Astrocyte (in vitro differentiated cells and primary cell): ENCODE measurements around the gene WRAP53. TPM values are rescaled to one million over a fixed set of nuclear protein-coding genes. Genes with fewer than 3 reads are reported as not detected.

ENCODE experiments used
- DNase-seq: peaks from one replicate; pipeline ENCODE4 v3.0.0-alpha.2; 2010; ENCODE audit warnings: low read depth
- FAIRE-seq: peaks from 2 replicates; lab custom pipeline; 2011; peaks lifted over from hg19 to GRCh38; lab: Jason Lieb, UNC
- H2AFZ ChIP-seq: 2 replicates; pipeline ENCODE4 v1.6.0; 2012; ENCODE audit warnings: low read depth, low read length, inconsistent platforms
- H3K27ac ChIP-seq: 2 replicates; pipeline ENCODE4 v1.5.1; 2011; ENCODE audit warnings: low read depth, low read length, inconsistent platforms
- H3K27me3 ChIP-seq: 2 replicates; pipeline ENCODE4 v1.6.0; 2011; ENCODE audit warnings: low read length, inconsistent platforms; ENCODE audit not compliant: insufficient read depth
- H3K36me3 ChIP-seq: 2 replicates; pipeline ENCODE4 v1.5.1; 2011; ENCODE audit warnings: low read length, inconsistent platforms; ENCODE audit not compliant: insufficient read depth
- H3K4me1 ChIP-seq: 2 replicates; pipeline ENCODE4 v1.5.1; 2011; ENCODE audit warnings: low read length, inconsistent platforms; ENCODE audit not compliant: insufficient read depth
- H3K4me2 ChIP-seq: 2 replicates; pipeline ENCODE4 v1.6.0; 2012; ENCODE audit warnings: low read length, inconsistent platforms
- H3K4me3 ChIP-seq: 2 replicates; pipeline ENCODE4 v1.5.1; 2011; ENCODE audit warnings: low read depth, mild to moderate bottlenecking, low read length, inconsistent platforms; ENCODE audit not compliant: insufficient read depth
- H3K79me2 ChIP-seq: 2 replicates; pipeline ENCODE4 v1.6.0; 2012; ENCODE audit warnings: mild to moderate bottlenecking, low read length, inconsistent platforms; ENCODE audit not compliant: insufficient read depth
- H3K9ac ChIP-seq: 2 replicates; pipeline ENCODE4 v1.6.0; 2012; ENCODE audit warnings: mild to moderate bottlenecking, low read length, inconsistent platforms
- H3K9me3 ChIP-seq: 2 replicates; pipeline ENCODE4 v1.5.1; 2012; ENCODE audit warnings: low read depth, mild to moderate bottlenecking, low read length, inconsistent platforms; ENCODE audit not compliant: insufficient read depth
- H4K20me1 ChIP-seq: 2 replicates; pipeline ENCODE4 v1.6.0; 2012; ENCODE audit warnings: low read length, inconsistent platforms; ENCODE audit not compliant: insufficient read depth
- H3K27ac Mint-ChIP-seq: one replicate; pipeline ENCODE4 v1.8.0; 2021; ENCODE audit warnings: mild to moderate bottlenecking, mixed read lengths; ENCODE audit not compliant: unreplicated experiment
- H3K27me3 Mint-ChIP-seq: one replicate; pipeline ENCODE4 v1.8.0; 2021; ENCODE audit warnings: low read depth, mixed read lengths; ENCODE audit not compliant: unreplicated experiment
- H3K36me3 Mint-ChIP-seq: one replicate; pipeline ENCODE4 v1.8.0; 2021; ENCODE audit warnings: low read depth, mixed read lengths; ENCODE audit not compliant: unreplicated experiment
- H3K4me1 Mint-ChIP-seq: one replicate; pipeline ENCODE4 v1.8.0; 2021; ENCODE audit warnings: low read depth, mixed read lengths; ENCODE audit not compliant: unreplicated experiment
- H3K4me3 Mint-ChIP-seq: one replicate; pipeline ENCODE4 v1.8.0; 2021; ENCODE audit warnings: mild to moderate bottlenecking, moderate library complexity, mixed read lengths; ENCODE audit not compliant: unreplicated experiment
- H3K9me3 Mint-ChIP-seq: one replicate; pipeline ENCODE4 v1.8.0; 2021; ENCODE audit warnings: mild to moderate bottlenecking, mixed read lengths; ENCODE audit not compliant: unreplicated experiment
- EZH2 ChIP-seq: IDR thresholded peaks from 2 replicates; pipeline ENCODE4 v1.6.1; 2012; ENCODE audit warnings: mild to moderate bottlenecking, low read length, inconsistent platforms; ENCODE audit not compliant: insufficient read depth
- total RNA-seq: library from RNA; stranded (reverse); gene quantifications from 2 replicates; pipeline ENCODE4 v1.2.1, GENCODE V29; 2021
- TF ChIP-seq, protein P1 (sequence below): IDR thresholded peaks from 2 replicates; pipeline ENCODE4 v1.5.1; 2011; ENCODE audit warnings: low read depth, mild to moderate bottlenecking, inconsistent platforms, low read length, moderate library complexity; ENCODE audit not compliant: insufficient read depth

The WRAP53 gene
- total RNA-seq, 1 donor from 2014 or later, result 15.1 TPM

- no peak overlapping the region for H3K4me3 Mint-ChIP-seq
These were observed 20.4 kb upstream of the WRAP53 start for GRCh38 chr17:7667656-7668406.

DNA sequence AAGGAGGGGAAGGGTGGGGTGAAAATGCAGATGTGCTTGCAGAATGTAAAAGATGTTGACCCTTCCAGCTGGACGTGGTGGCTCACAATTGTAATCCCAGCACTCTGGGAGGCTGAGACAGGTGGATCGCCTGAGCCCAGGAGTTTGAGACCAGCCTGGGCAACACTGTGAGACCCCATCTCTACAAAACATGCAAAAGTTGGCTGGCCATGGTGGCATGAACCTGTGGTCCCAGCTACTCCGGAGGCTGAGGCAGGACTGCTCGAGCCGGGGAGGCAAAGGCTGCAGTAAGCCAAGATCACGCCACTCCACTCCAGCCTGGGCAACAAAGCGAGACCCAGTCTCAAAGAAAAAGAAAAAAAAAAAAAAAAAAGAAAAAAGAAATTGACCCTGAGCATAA, 19.8 kb upstream of the WRAP53 start:
- Mint-ChIP-seq H3K4me3 (no peak overlapping the region), H3K4me1 (no peaks in the 10 kb centered on the region), H3K9me3 (no peaks in the 10 kb centered on the region), H3K27ac (no peak overlapping the region), H3K27me3 (no peaks in the 10 kb centered on the region), H3K36me3 (peaks cover 20% of the 10 kb centered on the region)
- no peak overlapping the region for H3K4me3 ChIP-seq
- DNase-seq (no peak), FAIRE-seq (no peak)
- no peaks in the 10 kb centered on the region for H4K20me1 ChIP-seq
- H3K27me3 ChIP-seq, result no peaks in the 10 kb centered on the region
- peaks cover 19% of the 10 kb centered on the region for H3K36me3 ChIP-seq
- no peak overlapping the region for H3K4me2 ChIP-seq
- no peaks in the 10 kb centered on the region for H3K79me2 ChIP-seq
- H3K9ac ChIP-seq, result no peak overlapping the region
- H3K9me3 ChIP-seq, result peaks cover 2% of the 10 kb centered on the region
- H3K27ac ChIP-seq, result no peak overlapping the region
- no peaks in the 10 kb centered on the region for H3K4me1 ChIP-seq
- no peak for TF ChIP-seq EZH2
- TF ChIP-seq, protein P1, sequence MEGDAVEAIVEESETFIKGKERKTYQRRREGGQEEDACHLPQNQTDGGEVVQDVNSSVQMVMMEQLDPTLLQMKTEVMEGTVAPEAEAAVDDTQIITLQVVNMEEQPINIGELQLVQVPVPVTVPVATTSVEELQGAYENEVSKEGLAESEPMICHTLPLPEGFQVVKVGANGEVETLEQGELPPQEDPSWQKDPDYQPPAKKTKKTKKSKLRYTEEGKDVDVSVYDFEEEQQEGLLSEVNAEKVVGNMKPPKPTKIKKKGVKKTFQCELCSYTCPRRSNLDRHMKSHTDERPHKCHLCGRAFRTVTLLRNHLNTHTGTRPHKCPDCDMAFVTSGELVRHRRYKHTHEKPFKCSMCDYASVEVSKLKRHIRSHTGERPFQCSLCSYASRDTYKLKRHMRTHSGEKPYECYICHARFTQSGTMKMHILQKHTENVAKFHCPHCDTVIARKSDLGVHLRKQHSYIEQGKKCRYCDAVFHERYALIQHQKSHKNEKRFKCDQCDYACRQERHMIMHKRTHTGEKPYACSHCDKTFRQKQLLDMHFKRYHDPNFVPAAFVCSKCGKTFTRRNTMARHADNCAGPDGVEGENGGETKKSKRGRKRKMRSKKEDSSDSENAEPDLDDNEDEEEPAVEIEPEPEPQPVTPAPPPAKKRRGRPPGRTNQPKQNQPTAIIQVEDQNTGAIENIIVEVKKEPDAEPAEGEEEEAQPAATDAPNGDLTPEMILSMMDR, result no peak
- H2AFZ ChIP-seq, result no peak overlapping the region

More at GRCh38 chr17:7667656-7668406, 20.4 kb upstream of the WRAP53 start:
- no peak for FAIRE-seq
- peaks cover 15% of the 10 kb centered on the region for H3K36me3 Mint-ChIP-seq
- no peaks in the 10 kb centered on the region for H4K20me1 ChIP-seq
- H3K9me3 ChIP-seq, result no peaks in the 10 kb centered on the region
- no peak overlapping the region for H3K4me3 ChIP-seq
- no peaks in the 10 kb centered on the region for H3K4me1 Mint-ChIP-seq
- H3K27me3 ChIP-seq, result no peaks in the 10 kb centered on the region
- DNase-seq, result no peak
- peaks cover 13% of the 10 kb centered on the region for H3K36me3 ChIP-seq
- H2AFZ ChIP-seq, result no peak overlapping the region
- no peak overlapping the region for H3K27ac Mint-ChIP-seq
- no peak overlapping the region for H3K9ac ChIP-seq
- H3K79me2 ChIP-seq, result no peaks in the 10 kb centered on the region
- TF ChIP-seq, protein P1, result no peak
- no peak for TF ChIP-seq EZH2
- H3K4me2 ChIP-seq, result no peak overlapping the region
- H3K27ac ChIP-seq, result no peak overlapping the region
- H3K27me3 Mint-ChIP-seq, result no peaks in the 10 kb centered on the region
- H3K4me1 ChIP-seq, result no peaks in the 10 kb centered on the region
- H3K9me3 Mint-ChIP-seq, result no peaks in the 10 kb centered on the region

DNA sequence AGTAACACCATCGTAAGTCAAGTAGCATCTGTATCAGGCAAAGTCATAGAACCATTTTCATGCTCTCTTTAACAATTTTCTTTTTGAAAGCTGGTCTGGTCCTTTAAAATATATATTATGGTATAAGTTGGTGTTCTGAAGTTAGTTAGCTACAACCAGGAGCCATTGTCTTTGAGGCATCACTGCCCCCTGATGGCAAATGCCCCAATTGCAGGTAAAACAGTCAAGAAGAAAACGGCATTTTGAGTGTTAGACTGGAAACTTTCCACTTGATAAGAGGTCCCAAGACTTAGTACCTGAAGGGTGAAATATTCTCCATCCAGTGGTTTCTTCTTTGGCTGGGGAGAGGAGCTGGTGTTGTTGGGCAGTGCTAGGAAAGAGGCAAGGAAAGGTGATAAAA, 15.0 kb upstream of the WRAP53 start:
- TF ChIP-seq, protein P1, result peak; percentile 21
- TF ChIP-seq EZH2, result no peak
- H3K27ac ChIP-seq, result no peak overlapping the region
- Mint-ChIP-seq H3K27me3 (no peaks in the 10 kb centered on the region), H3K4me3 (no peak overlapping the region), H3K36me3 (peaks cover 33% of the 10 kb centered on the region), H3K4me1 (peaks cover 19% of the 10 kb centered on the region), H3K27ac (no peak overlapping the region), H3K9me3 (peaks cover 3% of the 10 kb centered on the region)
- H3K4me3 ChIP-seq, result no peak overlapping the region
- peaks cover 28% of the 10 kb centered on the region for H3K36me3 ChIP-seq
- FAIRE-seq (no peak), DNase-seq (no peak)
- H2AFZ ChIP-seq, result no peak overlapping the region
- peaks cover 8% of the 10 kb centered on the region for H3K79me2 ChIP-seq
- H3K4me1 ChIP-seq, result peaks cover 5% of the 10 kb centered on the region
- H3K4me2 ChIP-seq, result no peak overlapping the region
- no peak overlapping the region for H3K9ac ChIP-seq
- peaks cover 8% of the 10 kb centered on the region for H4K20me1 ChIP-seq
- peaks cover 8% of the 10 kb centered on the region for H3K9me3 ChIP-seq
- no peaks in the 10 kb centered on the region for H3K27me3 ChIP-seq
